Right renal cortex interstitium (tissue), 3 donors: Measurements from ENCODE around the gene PLEKHG5. TPM values are rescaled to one million over a fixed set of nuclear protein-coding genes. Genes with fewer than 3 reads are reported as not detected.
"Not testable (repeated sequence)": the region's sequence is repeated elsewhere in the genome, so short reads cannot be mapped to it uniquely, and the experiment has no call there.

Source experiments
- DNase-seq, 3 donors: peaks; one replicate each; pipeline ENCODE4 v3.0.0-alpha.2; 2013; ENCODE audit warnings: low read depth in 3 of 3, low spot score in 2 of 3
- polyA plus RNA-seq, 3 donors: library from polyadenylated mRNA; unstranded; fragments of 120-200 nt; gene quantifications; one replicate each; pipeline ENCODE4 v1.2.1, GENCODE V29; 2013; ENCODE audit not compliant: insufficient read length in 3 of 3

PLEKHG5 gene
- polyA plus RNA-seq, 3 donors, result 9.1 to 11.1 (median 10.2) TPM

DNA sequence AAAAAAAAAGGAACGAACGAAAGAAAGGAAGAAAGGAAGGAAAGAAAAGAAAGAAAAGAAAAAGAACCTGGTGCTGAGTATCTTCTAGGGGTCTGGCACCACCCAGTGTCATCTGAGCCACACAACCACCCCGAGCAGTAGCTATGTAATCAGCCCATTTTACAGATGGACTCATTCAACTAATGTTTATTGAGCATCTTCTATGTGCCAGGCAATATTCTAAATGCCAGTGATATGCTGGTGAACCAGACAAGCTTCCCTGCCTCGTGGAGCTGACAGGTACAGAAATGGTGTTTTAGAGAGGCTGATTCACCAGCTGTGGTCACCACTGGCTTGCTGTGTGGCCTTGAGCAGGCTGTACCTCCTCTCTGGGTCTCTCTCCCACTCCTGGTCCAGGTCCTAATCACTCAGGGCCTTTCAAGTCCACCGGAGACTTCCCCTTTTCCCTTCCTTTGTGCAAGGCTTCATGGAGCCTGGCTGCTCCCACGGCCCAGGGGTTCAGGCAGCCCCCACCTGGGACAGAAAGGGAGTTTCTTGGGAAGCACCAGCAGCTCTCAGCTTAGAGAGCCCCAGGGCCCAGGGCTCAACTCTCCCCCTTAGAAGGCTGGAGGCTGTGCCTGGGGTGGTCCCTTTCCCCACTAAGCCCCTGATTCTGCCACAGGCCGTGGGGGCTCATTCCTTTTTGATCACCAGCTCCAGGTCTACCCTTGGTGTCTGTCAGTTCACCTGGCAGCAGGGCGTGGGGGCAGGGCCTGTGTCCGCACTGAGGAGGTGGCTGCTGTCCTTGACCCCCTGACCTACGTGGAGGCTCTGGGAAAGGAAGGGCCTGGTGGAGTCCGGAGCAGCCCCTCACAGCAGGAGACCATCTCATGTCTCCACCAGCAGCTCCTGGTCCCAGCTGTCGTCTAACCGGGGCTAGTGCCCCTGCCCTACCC lies 59.6 kb downstream of the PLEKHG5 start:
- DNase-seq, result not testable (repeated sequence)

DNA sequence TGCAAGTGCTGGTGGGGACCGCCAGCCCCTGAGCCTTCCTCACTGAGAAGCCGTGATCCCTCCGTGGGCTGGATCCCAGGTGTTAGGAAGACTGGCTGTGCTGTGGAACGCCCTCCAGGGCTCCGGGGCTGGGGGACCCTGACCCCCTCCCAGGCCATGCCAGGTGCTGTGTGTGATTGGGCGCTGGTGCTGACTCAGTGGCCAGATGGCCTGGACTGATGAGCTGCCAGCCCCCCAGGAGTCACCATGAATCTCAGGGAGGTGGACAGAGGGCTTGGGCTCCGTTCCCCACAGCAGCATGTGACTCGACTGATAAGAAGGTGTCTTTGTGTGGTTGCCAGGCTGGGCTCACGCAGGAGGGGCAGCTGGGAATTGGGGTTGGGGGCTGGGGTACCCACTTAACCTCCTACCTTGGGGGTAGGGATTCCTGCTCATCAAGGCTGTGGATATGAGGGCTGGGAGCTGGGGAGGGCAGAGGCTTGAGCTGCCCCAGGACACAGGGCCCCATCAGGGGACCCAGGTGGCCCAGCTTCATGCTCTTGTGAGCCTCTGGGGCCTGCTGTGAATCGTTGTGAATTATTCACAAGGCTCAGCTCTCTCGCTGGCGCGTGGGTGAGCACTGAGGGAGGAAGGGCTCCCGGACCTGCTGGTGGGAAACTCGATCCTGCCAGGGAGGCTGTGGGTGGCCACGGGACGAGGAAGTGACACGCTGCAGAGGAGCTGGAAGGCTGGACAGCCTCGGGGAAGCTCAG lies 61.6 kb downstream of the PLEKHG5 start:
- not testable (repeated sequence) for DNase-seq

- not testable (repeated sequence) for DNase-seq
These were observed 63.0 kb downstream of the PLEKHG5 start for GRCh38 chr1:6428453-6428852.

GRCh38 chr1:6427441-6428390 lies 63.8 kb downstream of the PLEKHG5 start:
- no peak for DNase-seq

- DNase-seq, result no peak
These were observed 64.5 kb downstream of the PLEKHG5 start for GRCh38 chr1:6426972-6427350.

DNA sequence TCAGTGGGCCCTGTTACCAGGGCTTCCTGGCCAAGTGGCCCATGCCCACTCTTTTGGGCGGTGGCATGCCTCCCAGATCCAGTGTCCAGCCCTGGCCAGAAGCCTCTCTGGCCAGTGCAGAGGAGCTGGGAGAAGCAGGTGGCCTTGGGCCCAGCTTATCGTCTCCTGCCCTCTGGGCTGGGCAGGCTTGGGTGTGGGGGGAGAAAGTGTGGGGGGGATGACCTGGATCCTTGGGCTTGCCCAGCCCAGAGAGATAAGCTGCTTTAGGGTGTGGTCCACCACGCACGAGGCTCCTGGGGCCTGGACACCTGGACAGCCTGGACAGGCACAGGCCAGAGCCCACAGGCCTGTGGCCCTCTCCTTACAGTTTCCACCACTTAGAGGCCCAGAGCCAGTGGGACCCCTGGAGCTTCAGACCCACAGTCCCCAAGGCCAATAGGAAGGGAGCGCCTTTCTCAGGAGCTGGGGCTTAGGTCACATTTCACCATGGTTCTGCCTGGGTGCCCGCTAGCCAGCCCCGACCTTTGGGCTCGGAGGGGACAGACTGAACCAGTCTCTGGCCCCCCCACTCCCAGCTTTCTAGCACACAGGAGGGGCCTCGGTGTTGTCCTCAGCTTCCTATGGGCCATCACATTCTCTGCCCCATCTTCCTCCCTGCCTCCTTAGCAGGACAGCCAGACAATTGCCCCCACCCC lies 65.0 kb downstream of the PLEKHG5 start:
- no peak for DNase-seq

- no peak for DNase-seq
These were observed 65.8 kb downstream of the PLEKHG5 start for GRCh38 chr1:6425658-6426057.

DNA sequence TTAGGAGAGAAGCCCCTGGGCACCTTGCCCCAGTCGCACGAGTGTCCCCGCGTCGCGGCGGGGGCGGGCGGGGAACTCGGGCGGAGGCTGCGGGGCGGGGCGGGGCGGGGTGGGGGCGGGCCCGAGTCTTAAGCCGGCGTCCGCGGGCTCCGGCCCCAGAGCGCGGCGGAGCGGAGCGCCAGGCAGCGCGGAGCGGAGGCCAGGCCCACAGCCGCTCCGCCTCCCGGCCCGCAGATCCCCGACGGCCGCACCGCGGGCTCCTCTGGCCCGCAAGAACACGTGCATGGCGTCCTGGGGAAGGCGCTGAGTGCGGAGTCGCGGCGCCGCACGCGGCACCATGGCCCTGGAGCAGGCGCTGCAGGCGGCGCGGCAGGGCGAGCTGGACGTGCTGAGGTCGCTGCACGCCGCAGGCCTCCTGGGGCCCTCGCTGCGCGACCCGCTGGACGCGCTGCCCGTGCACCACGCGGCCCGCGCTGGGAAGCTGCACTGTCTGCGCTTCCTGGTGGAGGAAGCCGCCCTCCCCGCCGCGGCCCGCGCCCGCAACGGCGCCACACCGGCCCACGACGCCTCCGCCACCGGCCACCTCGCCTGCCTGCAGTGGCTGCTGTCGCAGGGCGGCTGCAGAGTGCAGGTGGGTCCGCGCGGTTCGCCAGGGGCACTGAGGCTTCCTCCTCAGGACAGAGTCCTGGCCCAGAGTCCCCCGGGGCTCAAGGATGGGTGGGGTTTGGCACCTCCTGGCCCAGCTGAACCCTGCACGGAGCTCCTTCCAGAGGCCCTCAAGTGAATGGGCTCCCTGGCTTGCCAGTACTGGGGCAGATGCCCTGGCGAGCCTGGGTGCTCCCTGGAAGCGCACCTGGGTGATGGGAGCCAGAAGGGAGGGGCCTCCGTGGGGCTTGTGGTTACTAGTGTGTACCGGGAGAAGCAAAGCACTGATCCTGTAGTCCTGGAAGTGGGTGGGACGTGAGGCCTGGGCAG lies 66.6 kb downstream of the PLEKHG5 start, which contains the start of gene ESPN:
ESPN (plus strand) TSS at position 158 of the 975 bp plus-strand sequence; CDS start at position 338, 180 bp downstream.
- DNase-seq, result no peak

GRCh38 chr1:6424000-6424565 lies 67.4 kb downstream of the PLEKHG5 start:
- DNase-seq, result no peak

DNA sequence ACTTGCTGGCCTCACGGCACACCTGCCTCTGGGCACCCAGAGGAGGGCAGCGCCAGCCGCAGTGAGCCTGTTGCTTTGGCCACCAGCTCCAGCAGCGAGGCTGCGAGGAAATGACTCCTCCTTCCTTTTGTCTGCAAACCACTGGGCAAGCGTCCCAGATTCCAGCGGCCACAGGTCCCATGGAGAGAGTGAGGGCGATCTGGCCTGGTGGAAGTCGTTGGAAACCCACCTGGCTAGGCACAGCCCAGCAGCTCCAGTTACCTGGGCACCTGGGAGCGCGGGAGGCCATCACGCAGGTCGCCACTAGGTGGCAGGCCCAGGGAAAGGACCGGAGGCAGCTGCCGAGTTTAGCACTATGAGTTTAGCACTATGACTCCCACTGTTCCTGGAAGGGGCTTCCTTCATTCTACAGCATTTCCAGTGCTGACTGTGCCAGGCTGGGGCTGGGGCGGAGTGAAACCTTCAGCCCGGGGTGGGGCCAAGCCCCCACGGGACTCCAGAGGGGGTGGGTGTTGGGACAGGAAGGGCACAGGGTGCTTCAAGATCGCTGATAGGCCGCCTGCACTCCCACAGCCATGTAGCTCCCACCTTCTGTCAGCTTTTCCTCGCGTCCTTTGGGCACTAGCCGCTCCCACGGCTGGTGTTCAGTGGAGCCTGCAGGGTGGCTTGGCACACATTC lies 68.0 kb downstream of the PLEKHG5 start:
- DNase-seq, result no peak

- no peak for DNase-seq
These were observed 70.2 kb downstream of the PLEKHG5 start for GRCh38 chr1:6421266-6421665.

- DNase-seq, result no peak
These were observed 70.9 kb downstream of the PLEKHG5 start for GRCh38 chr1:6420454-6421042.

DNA sequence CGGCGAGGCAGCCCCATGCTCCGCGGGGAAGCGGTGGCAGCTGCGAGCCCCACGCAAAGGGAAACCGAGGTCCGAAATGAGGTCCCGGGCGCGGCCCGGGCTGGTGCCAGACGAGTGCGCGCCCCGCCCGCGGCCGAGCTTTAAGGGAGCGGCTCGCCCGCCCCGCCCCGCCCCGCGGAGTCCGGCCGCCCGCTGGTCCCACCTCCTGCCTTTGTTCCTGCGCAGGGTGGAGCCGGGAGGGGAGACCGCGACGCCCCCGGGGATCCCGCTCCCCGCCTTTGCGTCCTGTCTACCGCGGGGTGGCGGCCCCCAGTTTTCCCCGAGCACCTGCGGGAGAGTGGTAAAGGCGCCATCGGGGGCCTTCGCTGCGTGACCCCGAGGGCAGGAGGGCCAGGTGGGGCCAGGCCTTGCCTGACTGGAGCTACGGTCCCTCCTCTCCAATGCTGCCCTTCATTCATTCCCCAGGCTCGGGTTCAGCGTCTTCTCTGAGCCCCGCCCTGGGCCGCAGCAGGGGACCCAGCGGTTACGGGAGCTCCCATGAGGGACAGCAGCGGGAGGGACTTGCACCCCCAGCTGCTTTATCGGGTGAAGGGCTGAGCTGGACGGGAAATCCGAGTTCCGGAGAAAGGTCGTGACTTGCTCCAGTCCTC lies 71.5 kb downstream of the PLEKHG5 start, which contains the start of gene HES2:
HES2 (minus strand) TSS at position 116 of the 650 bp plus-strand sequence; CDS start at position 17, 99 bp downstream.
- no peak for DNase-seq

DNA sequence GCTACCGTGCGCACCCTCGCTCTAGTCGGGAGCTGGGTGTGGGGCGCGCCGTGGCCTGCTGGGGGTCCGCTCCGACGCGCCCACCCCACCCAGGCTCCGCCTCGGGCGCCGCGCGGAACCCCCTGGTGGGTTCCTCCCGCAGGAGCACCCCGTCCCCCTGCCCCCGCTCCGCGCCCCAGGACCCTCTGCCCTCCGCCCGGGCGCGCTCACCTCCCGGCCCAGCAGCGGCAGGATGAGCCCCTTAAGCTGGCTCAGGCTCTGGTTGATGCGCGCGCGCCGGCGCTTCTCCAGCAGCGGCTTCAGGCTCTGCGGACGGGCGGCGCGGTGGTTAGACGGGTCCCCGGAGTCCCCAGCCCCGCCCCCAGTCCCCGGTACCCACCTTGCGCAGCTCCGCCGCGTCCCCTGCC lies 72.1 kb downstream of the PLEKHG5 start:
- DNase-seq, result no peak

DNA sequence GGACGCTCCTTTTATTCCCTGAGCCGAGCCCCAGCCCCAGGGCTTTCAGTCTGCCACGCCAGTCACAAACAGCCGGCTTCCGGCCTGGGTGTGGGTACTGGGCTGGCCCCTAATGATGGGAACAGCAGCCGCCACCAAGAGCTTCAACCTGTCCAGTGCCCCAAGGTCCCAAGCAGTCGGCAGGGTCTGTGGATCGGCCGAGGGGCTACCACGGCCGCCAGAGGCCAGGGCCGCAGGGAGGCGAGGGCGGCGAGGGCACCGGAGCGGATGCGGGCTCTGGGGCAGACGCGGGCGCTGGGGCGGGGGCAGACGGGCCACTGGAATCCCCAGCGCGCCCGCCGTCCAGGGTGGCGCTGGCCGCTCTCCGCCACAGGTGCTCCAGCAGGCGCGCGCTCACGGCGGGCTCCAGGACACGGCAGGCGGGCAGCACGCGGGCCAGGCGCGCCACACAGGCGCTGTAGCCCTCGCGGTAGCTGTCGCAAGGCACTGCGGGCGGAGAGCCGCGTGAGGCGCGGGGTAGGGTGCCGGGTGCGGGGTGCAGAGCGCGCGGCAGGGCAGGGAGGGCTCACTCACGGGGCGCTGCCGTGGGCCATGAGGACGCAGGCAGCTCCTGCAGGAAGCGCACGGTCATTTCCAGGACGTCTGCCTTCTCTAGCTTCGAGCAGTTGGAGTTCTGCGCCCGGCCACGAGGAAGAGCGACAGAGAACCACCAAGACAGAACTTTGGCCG lies 72.6 kb downstream of the PLEKHG5 start:
- no peak for DNase-seq
